GM19351 (cell line): Measurements from ENCODE around the gene RBM41.
"Not testable (repeated sequence)": the region's sequence is repeated elsewhere in the genome, so short reads cannot be mapped to it uniquely, and the experiment has no call there.

ENCODE experiments used
- ATAC-seq: cut with Tn5 transposase; IDR thresholded peaks from one replicate; pipeline ENCODE4 v1.9.1; 2021; ENCODE audit warnings: mild to moderate bottlenecking, moderate library complexity; ENCODE audit not compliant: unreplicated experiment

Gene RBM41

GRCh38 chrX:107118322-107119147, at the start of gene RBM41:
Gene RBM41 (minus strand): TSS chrX:107118822. CDS start chrX:107118773, 49 bp downstream.
- ATAC-seq = peak; percentile 99

- ATAC-seq = no peak
Measured at GRCh38 chrX:107168257-107168656, 49.6 kb upstream of the RBM41 start.

GRCh38 chrX:107167163-107167921, 48.7 kb upstream of the RBM41 start:
- ATAC-seq = no peak

- not testable (repeated sequence) for ATAC-seq
Measured at GRCh38 chrX:107157618-107158017, 39.0 kb upstream of the RBM41 start.

- ATAC-seq = not testable (repeated sequence)
Measured at GRCh38 chrX:107155621-107156430, 37.2 kb upstream of the RBM41 start.

GRCh38 chrX:107154787-107155620, 36.4 kb upstream of the RBM41 start:
- no peak for ATAC-seq

GRCh38 chrX:107153005-107153404, 34.4 kb upstream of the RBM41 start:
- ATAC-seq = no peak

- no peak for ATAC-seq
Measured at GRCh38 chrX:107146670-107147069, 28.0 kb upstream of the RBM41 start.

GRCh38 chrX:107135965-107136307, 17.3 kb upstream of the RBM41 start:
- ATAC-seq = no peak

GRCh38 chrX:107135049-107135964, 16.7 kb upstream of the RBM41 start:
- ATAC-seq = no peak

- ATAC-seq = no peak
Measured at GRCh38 chrX:107123750-107124149, 5.1 kb upstream of the RBM41 start.

GRCh38 chrX:107119283-107119682, 661 bp upstream of the RBM41 start:
- ATAC-seq = no peak

GRCh38 chrX:107117993-107118321, 665 bp downstream of the RBM41 start:
- no peak for ATAC-seq

GRCh38 chrX:107107459-107107858, 11.2 kb downstream of the RBM41 start:
- ATAC-seq = no peak

GRCh38 chrX:107102980-107103379, 15.6 kb downstream of the RBM41 start:
- ATAC-seq = no peak

GRCh38 chrX:107076158-107076557, 42.5 kb downstream of the RBM41 start:
- ATAC-seq = no peak

- not testable (repeated sequence) for ATAC-seq
Measured at GRCh38 chrX:107057731-107058130, 60.9 kb downstream of the RBM41 start.

GRCh38 chrX:107054978-107055377, 63.6 kb downstream of the RBM41 start:
- no peak for ATAC-seq

GRCh38 chrX:107050195-107050709, 68.4 kb downstream of the RBM41 start:
- no peak for ATAC-seq
